ENCODE data around the gene PPM1E.
"Not testable (repeated sequence)": the region's sequence is repeated elsewhere in the genome, so short reads cannot be mapped to it uniquely, and the experiment has no call there.

Gene PPM1E

DNA sequence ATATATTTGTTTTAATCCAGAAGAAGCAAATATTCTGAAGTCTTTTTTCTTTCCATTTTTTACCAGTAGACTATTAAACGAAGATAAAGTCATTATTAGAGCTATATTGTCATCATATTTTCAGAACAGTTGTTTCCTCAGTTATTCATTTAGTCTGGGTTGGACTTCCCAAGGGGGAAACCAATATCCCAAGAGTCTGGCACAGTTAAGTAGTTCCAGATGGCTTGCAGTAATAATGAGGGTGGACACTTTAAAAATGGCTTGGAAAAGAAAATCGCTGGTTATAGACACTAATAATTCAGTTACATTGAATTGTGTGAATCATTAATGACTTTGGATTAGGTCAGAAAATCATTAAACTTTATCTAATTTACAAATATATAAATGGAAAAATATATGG, 3.9 kb downstream of the PPM1E start:
- H3K4me3 ChIP-seq (ENCODE audit: low read depth, low read length): no peak overlapping the region
- no peaks in the 10 kb centered on the region for H3K27me3 ChIP-seq (ENCODE audit: insufficient read depth, low read depth, severe bottlenecking)
- no peak for DNase-seq
- no peaks in the 10 kb centered on the region for H3K9me3 ChIP-seq (ENCODE audit: severe bottlenecking)
- no peak overlapping the region for H3K27ac ChIP-seq
- H3K36me3 ChIP-seq: peaks cover 27% of the 10 kb centered on the region
- TF ChIP-seq CTCF (IDR thresholded peaks at IDR 0.05; ENCODE audit: low read depth, low read length): no peak

- Histone ChIP-seq H3K27ac (no peak overlapping the region), H3K36me3 (peaks cover 27% of the 10 kb centered on the region), H3K9me3 (ENCODE audit: severe bottlenecking) (no peaks in the 10 kb centered on the region), H3K4me3 (ENCODE audit: low read depth, low read length) (no peak overlapping the region), H3K27me3 (ENCODE audit: insufficient read depth, low read depth, severe bottlenecking) (no peaks in the 10 kb centered on the region)
- TF ChIP-seq CTCF (IDR thresholded peaks at IDR 0.05; ENCODE audit: low read depth, low read length): no peak
- DNase-seq: no peak
These were observed 4.6 kb downstream of the PPM1E start for GRCh38 chr17:58760248-58760647.

DNA sequence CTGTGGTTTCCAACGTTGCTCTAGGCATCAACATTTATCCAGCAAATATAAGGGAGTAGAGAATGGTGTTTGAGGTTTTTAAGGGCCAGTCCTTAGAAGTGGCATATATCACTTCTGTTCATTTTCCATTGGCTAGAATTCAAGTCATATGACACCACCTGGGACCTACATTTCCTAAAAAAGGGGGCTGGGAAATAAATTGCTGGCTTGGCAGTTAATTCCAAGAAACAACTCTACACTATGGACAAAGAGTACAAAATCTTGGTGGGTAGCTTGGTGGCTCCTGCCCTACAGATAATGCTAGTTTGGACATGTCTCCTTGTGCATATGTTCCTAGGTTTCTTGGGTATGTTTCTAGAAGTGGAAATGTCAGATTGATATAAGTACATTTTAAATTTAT, 7.6 kb downstream of the PPM1E start:
- H3K27ac ChIP-seq: no peak overlapping the region
- DNase-seq: no peak
- no peak for TF ChIP-seq CTCF (IDR thresholded peaks at IDR 0.05; ENCODE audit: low read depth, low read length)
- no peaks in the 10 kb centered on the region for H3K27me3 ChIP-seq (ENCODE audit: insufficient read depth, low read depth, severe bottlenecking)
- H3K4me3 ChIP-seq (ENCODE audit: low read depth, low read length): no peak overlapping the region
- peaks cover 27% of the 10 kb centered on the region for H3K36me3 ChIP-seq
- no peaks in the 10 kb centered on the region for H3K9me3 ChIP-seq (ENCODE audit: severe bottlenecking)

- no peak for DNase-seq
- Histone ChIP-seq H3K9me3 (ENCODE audit: severe bottlenecking) (no peaks in the 10 kb centered on the region), H3K4me3 (ENCODE audit: low read depth, low read length) (no peak overlapping the region), H3K36me3 (peaks cover 23% of the 10 kb centered on the region), H3K27ac (no peak overlapping the region), H3K27me3 (ENCODE audit: insufficient read depth, low read depth, severe bottlenecking) (no peaks in the 10 kb centered on the region)
- TF ChIP-seq CTCF (IDR thresholded peaks at IDR 0.05; ENCODE audit: low read depth, low read length): no peak
These were observed 8.7 kb downstream of the PPM1E start for GRCh38 chr17:58764373-58764772.

- not testable (repeated sequence) for DNase-seq; H3K27ac ChIP-seq; H3K36me3 ChIP-seq; H3K4me3 ChIP-seq (ENCODE audit: low read depth, low read length); H3K27me3 ChIP-seq (ENCODE audit: insufficient read depth, low read depth, severe bottlenecking); H3K9me3 ChIP-seq (ENCODE audit: severe bottlenecking)
These were observed 22.8 kb downstream of the PPM1E start for GRCh38 chr17:58778482-58778881.

- no peak for TF ChIP-seq CTCF (IDR thresholded peaks at IDR 0.05; ENCODE audit: low read depth, low read length)
- no peak overlapping the region for H3K27ac ChIP-seq
- H3K27me3 ChIP-seq (ENCODE audit: insufficient read depth, low read depth, severe bottlenecking): no peaks in the 10 kb centered on the region
- H3K4me3 ChIP-seq (ENCODE audit: low read depth, low read length): no peak overlapping the region
- H3K9me3 ChIP-seq (ENCODE audit: severe bottlenecking): no peaks in the 10 kb centered on the region
- no peak for DNase-seq
- H3K36me3 ChIP-seq: peaks cover 3% of the 10 kb centered on the region; the same call in 1 of the 2 replicates
These were observed 23.8 kb downstream of the PPM1E start for GRCh38 chr17:58779446-58779845.
